Mesendoderm (in vitro differentiated cells): ENCODE measurements around the gene ITIH3.
"Not testable (repeated sequence)": the region's sequence is repeated elsewhere in the genome, so short reads cannot be mapped to it uniquely, and the experiment has no call there.

Experiments used
- DNase-seq: peaks from one replicate; pipeline ENCODE4 v3.0.0; 2013
- H2AK5ac ChIP-seq: 2 replicates; pipeline ENCODE4 v1.6.1; 2013; ENCODE audit warnings: low read length, inconsistent platforms
- H2BK120ac ChIP-seq: 2 replicates; pipeline ENCODE4 v1.6.1; 2013; ENCODE audit warnings: low read depth, mild to moderate bottlenecking, low read length, moderate library complexity, mixed read lengths
- H2BK15ac ChIP-seq: replicated peaks from 2 replicates; pipeline ENCODE4 v1.6.1; 2013; ENCODE audit warnings: low read depth, mild to moderate bottlenecking, moderate library complexity
- H2BK5ac ChIP-seq: 2 replicates; pipeline ENCODE4 v1.6.1; 2013; ENCODE audit warnings: low read length, inconsistent platforms
- H3K18ac ChIP-seq: 2 replicates; pipeline ENCODE4 v1.6.1; 2013; ENCODE audit warnings: mild to moderate bottlenecking, low read length, mixed read lengths
- H3K23ac ChIP-seq: one replicate; pipeline ENCODE4 v1.6.1; 2013; ENCODE audit warnings: low read length
- H3K27ac ChIP-seq: 2 replicates; pipeline ENCODE4 v1.5.1; 2013; ENCODE audit warnings: low read depth, mild to moderate bottlenecking, inconsistent platforms, low read length, moderate library complexity
- H3K27me3 ChIP-seq: 2 replicates; pipeline ENCODE4 v1.6.1; 2013; ENCODE audit warnings: low read length, control low read depth, mild to moderate bottlenecking, inconsistent platforms; ENCODE audit not compliant: insufficient read depth, poor library complexity
- H3K36me3 ChIP-seq: 2 replicates; pipeline ENCODE4 v1.6.1; 2013; ENCODE audit warnings: low read length, inconsistent platforms; ENCODE audit not compliant: control insufficient read depth, insufficient read depth
- H3K4ac ChIP-seq: one replicate; pipeline ENCODE4 v1.6.1; 2013; ENCODE audit warnings: low read depth, mild to moderate bottlenecking, low read length, moderate library complexity
- H3K4me1 ChIP-seq: 2 replicates; pipeline ENCODE4 v1.6.1; 2013; ENCODE audit warnings: low read depth, low read length, inconsistent platforms; ENCODE audit not compliant: control insufficient read depth
- H3K4me2 ChIP-seq: 2 replicates; pipeline ENCODE4 v1.6.1; 2013; ENCODE audit warnings: low read length
- H3K4me3 ChIP-seq: 2 replicates; pipeline ENCODE4 v1.5.1; 2013; ENCODE audit warnings: mild to moderate bottlenecking, low read length
- H3K56ac ChIP-seq: one replicate; pipeline ENCODE4 v1.6.1; 2013; ENCODE audit warnings: low read length
- H3K79me1 ChIP-seq: 2 replicates; pipeline ENCODE4 v1.6.1; 2013; ENCODE audit warnings: low read length, inconsistent platforms
- H3K79me2 ChIP-seq: 2 replicates; pipeline ENCODE4 v1.6.1; 2013; ENCODE audit warnings: mild to moderate bottlenecking, low read length; ENCODE audit not compliant: control insufficient read depth, insufficient read depth
- H3K9ac ChIP-seq: 2 replicates; pipeline ENCODE4 v1.6.1; 2013; ENCODE audit warnings: low read length, inconsistent platforms
- H4K5ac ChIP-seq: one replicate; pipeline ENCODE4 v1.6.1; 2013; ENCODE audit warnings: low read length
- H4K8ac ChIP-seq: one replicate; pipeline ENCODE4 v1.6.1; 2013; ENCODE audit warnings: low read depth, mild to moderate bottlenecking, control low read depth, low read length, moderate library complexity
- whole genome bisulfite sequencing: extraction: QIAGEN DNeasy Blood & Tissue Kit; methylation state at CpG from one replicate; pipeline ENCODE4 v1.1.7; 2013; ENCODE audit warnings: low lambda C conversion rate, missing lambda C conversion rate; ENCODE audit not compliant: insufficient coverage; ENCODE audit errors: extremely low coverage; 5-methylcytosine and 5-hydroxymethylcytosine counted together

Gene ITIH3

GRCh38 chr3:52774066-52774713 lies 20.4 kb upstream of the ITIH3 start:
- no peak overlapping the region for H3K4me3 ChIP-seq
- no peak overlapping the region for H4K5ac ChIP-seq
- no peak overlapping the region for H4K8ac ChIP-seq
- H3K4ac ChIP-seq, result no peak overlapping the region
- WGBS, result no CpG with 5 or more reads among the region's 8 CpGs
- no peak overlapping the region for H3K4me2 ChIP-seq
- H3K27ac ChIP-seq, result no peak overlapping the region
- no peak for DNase-seq
- H3K23ac ChIP-seq, result no peak overlapping the region
- no peak overlapping the region for H2BK120ac ChIP-seq
- peaks cover 6% of the 10 kb centered on the region for H3K79me2 ChIP-seq
- no peaks in the 10 kb centered on the region for H3K36me3 ChIP-seq
- H3K27me3 ChIP-seq, result no peaks in the 10 kb centered on the region
- H2BK15ac ChIP-seq, result no peak overlapping the region
- no peak overlapping the region for H2AK5ac ChIP-seq
- no peak overlapping the region for H3K56ac ChIP-seq
- no peak overlapping the region for H3K9ac ChIP-seq
- no peak overlapping the region for H3K18ac ChIP-seq
- no peak overlapping the region for H2BK5ac ChIP-seq
- peaks cover 2% of the 10 kb centered on the region for H3K4me1 ChIP-seq
- H3K79me1 ChIP-seq, result peaks cover 2% of the 10 kb centered on the region

- Histone ChIP-seq H3K9ac (no peak overlapping the region), H3K4me3 (no peak overlapping the region), H3K4me1 (no peaks in the 10 kb centered on the region), H3K18ac (no peak overlapping the region), H3K79me2 (no peaks in the 10 kb centered on the region), H2BK15ac (no peak overlapping the region), H3K79me1 (no peaks in the 10 kb centered on the region), H3K27me3 (no peaks in the 10 kb centered on the region), H3K56ac (no peak overlapping the region), H2AK5ac (no peak overlapping the region), H3K4me2 (no peak overlapping the region), H3K27ac (no peak overlapping the region), H3K36me3 (no peaks in the 10 kb centered on the region), H2BK120ac (no peak overlapping the region), H3K4ac (no peak overlapping the region), H2BK5ac (no peak overlapping the region), H4K8ac (no peak overlapping the region), H3K23ac (no peak overlapping the region), H4K5ac (no peak overlapping the region)
- DNase-seq, result no peak
- WGBS, result no CpG with 5 or more reads among the region's 6 CpGs
Observed at GRCh38 chr3:52774901-52775864, 19.4 kb upstream of the ITIH3 start.

DNA sequence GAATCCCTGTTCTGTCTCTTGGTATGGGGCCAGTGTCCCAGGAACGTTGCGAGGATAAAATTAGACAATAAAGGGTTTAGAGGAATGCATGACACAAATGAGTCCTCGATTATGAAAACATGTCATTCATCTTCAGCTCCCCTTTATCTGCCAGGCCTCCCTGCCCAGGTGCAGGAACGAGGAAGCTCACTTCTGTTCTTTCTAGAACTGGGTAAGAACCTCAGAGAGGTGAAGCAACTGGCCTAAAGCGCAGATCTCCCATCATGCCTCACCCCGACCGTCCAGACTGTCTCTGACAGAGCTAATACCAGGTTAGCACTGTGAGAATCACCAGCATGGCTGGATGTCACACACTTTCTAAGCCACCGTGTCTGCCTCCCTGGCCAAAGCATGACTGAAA lies 18.7 kb upstream of the ITIH3 start:
- Histone ChIP-seq H3K9ac (no peak overlapping the region), H3K4ac (no peak overlapping the region), H3K4me3 (no peak overlapping the region), H3K18ac (no peak overlapping the region), H3K56ac (no peak overlapping the region), H3K79me1 (no peaks in the 10 kb centered on the region), H3K4me1 (no peaks in the 10 kb centered on the region), H4K5ac (no peak overlapping the region), H3K36me3 (no peaks in the 10 kb centered on the region), H2AK5ac (no peak overlapping the region), H2BK15ac (no peak overlapping the region), H3K27ac (no peak overlapping the region), H3K27me3 (no peaks in the 10 kb centered on the region), H2BK5ac (no peak overlapping the region), H4K8ac (no peak overlapping the region), H2BK120ac (no peak overlapping the region), H3K23ac (no peak overlapping the region), H3K79me2 (no peaks in the 10 kb centered on the region), H3K4me2 (no peak overlapping the region)
- WGBS, result no CpG with 5 or more reads among the region's 8 CpGs
- DNase-seq, result no peak

DNA sequence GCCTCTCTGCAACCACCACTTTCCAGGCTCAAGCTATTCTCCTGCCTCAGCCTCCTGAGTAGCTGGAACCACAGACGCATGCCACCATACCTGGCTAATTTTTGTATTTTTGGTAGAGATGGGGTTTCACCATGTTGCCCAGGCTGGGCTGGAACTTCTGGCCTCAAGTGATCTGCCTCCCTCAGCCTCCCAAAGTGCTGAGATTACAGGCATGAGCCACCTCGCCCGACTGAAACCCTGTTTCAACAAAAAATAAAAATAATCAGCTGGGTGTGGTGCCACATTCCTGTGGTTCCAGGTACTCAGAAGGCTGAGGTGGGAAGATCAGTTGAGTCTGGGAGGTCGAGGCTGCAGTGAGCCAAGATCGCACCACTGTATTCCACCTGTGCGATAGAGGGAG lies 18.1 kb upstream of the ITIH3 start:
- H3K4me1 ChIP-seq, H3K4me2 ChIP-seq, H3K79me1 ChIP-seq, H3K56ac ChIP-seq, H3K4ac ChIP-seq, H3K79me2 ChIP-seq, H3K9ac ChIP-seq, H4K5ac ChIP-seq, H2BK120ac ChIP-seq, H3K23ac ChIP-seq, H3K18ac ChIP-seq, H3K27me3 ChIP-seq, H2AK5ac ChIP-seq, DNase-seq, H3K4me3 ChIP-seq, H2BK5ac ChIP-seq, H3K27ac ChIP-seq, H3K36me3 ChIP-seq, H2BK15ac ChIP-seq, H4K8ac ChIP-seq: not testable (repeated sequence)
- no CpG with 5 or more reads among the region's 6 CpGs for WGBS

DNA sequence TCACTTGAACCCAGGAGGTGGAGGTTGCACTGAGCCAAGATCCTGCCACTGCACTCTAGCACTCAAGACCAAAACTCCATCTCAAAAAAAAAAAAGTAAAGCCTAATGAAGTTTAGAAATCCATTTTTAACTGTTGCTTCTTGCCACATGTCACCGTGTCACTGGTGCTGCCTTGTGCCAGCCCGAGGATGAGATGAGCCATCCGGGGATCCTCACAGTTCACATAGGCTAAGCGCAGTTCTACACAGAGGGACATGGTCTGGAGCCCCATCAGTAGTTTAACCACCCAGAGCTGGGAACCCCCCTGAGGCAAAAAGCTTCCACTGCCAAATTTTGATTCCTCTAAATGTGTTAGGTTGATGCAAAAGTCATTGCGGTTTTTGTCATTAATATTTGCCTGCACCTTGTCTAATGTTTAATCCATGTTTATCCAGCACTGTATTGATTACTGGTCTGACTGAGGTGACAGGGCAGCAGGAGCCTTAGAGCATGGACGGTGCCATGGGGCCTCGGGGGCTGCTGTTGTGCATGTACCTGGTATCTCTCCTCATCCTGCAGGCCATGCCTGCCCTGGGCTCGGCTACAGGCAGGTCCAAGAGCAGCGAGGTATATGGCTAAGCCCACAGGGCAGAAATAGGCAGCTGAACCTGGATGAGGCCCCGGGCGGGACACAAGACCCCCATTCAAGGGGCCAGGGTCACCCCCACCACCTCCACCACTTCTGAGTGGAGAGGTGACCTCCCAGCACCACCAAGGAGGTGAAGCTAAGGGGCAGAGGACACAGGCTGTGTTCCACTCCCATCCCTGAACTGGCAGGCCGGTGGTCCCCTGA lies 17.3 kb upstream of the ITIH3 start, which contains the start of gene ITIH1:
Gene ITIH1, plus strand, starts transcription at position 473 of the 832 bp plus-strand sequence. Its CDS starts 17 bp downstream, at position 490.
- no peak for DNase-seq
- H2BK5ac ChIP-seq, result no peak within 1 kb of the TSS
- no peaks in the 10 kb centered on the region for H3K79me2 ChIP-seq
- no peak within 1 kb of the TSS for H3K23ac ChIP-seq
- H3K79me1 ChIP-seq, result no peaks in the 10 kb centered on the region
- H4K8ac ChIP-seq, result no peak within 1 kb of the TSS
- WGBS, result no CpG with 5 or more reads among the region's 12 CpGs
- H3K27ac ChIP-seq, result no peak within 1 kb of the TSS
- H3K56ac ChIP-seq, result no peak within 1 kb of the TSS
- H3K4me3 ChIP-seq, result no peak within 1 kb of the TSS
- no peak within 1 kb of the TSS for H2BK120ac ChIP-seq
- H3K9ac ChIP-seq, result no peak within 1 kb of the TSS
- no peaks in the 10 kb centered on the region for H3K36me3 ChIP-seq
- H3K18ac ChIP-seq, result no peak within 1 kb of the TSS
- H2BK15ac ChIP-seq, result no peak within 1 kb of the TSS
- H3K27me3 ChIP-seq, result no peaks in the 10 kb centered on the region
- H3K4me1 ChIP-seq, result no peaks in the 10 kb centered on the region
- no peak within 1 kb of the TSS for H3K4ac ChIP-seq
- no peak within 1 kb of the TSS for H2AK5ac ChIP-seq
- H3K4me2 ChIP-seq, result no peak within 1 kb of the TSS
- H4K5ac ChIP-seq, result no peak within 1 kb of the TSS
